M059J (cell line): ENCODE data around the gene SEMA4G. TPM values are rescaled to one million over a fixed set of nuclear protein-coding genes. Genes with fewer than 3 reads are reported as not detected.
A peak's percentile ranks its signal among the peaks of the same experiment; 100 is the strongest.

Experiments
- DNase-seq: peaks from one replicate; pipeline ENCODE4 v3.0.0-alpha.2; 2012; ENCODE audit warnings: low read depth
- total RNA-seq: library from RNA; depleted of rRNA; stranded (reverse); fragments of >200 nt; shearing (Covaris generic); gene quantifications from 2 replicates; pipeline ENCODE4 v1.2.3, GENCODE V29; 2014

The SEMA4G gene
- total RNA-seq, 1 experiment from 2014 or later = 0.17 TPM

- DNase-seq = no peak
Measured at GRCh38 chr10:100987685-100988049, 18.4 kb downstream of the SEMA4G start.

- DNase-seq = no peak
Measured at GRCh38 chr10:100988166-100988565, 18.9 kb downstream of the SEMA4G start.

GRCh38 chr10:100989088-100989487, 19.8 kb downstream of the SEMA4G start:
- DNase-seq = no peak

DNA sequence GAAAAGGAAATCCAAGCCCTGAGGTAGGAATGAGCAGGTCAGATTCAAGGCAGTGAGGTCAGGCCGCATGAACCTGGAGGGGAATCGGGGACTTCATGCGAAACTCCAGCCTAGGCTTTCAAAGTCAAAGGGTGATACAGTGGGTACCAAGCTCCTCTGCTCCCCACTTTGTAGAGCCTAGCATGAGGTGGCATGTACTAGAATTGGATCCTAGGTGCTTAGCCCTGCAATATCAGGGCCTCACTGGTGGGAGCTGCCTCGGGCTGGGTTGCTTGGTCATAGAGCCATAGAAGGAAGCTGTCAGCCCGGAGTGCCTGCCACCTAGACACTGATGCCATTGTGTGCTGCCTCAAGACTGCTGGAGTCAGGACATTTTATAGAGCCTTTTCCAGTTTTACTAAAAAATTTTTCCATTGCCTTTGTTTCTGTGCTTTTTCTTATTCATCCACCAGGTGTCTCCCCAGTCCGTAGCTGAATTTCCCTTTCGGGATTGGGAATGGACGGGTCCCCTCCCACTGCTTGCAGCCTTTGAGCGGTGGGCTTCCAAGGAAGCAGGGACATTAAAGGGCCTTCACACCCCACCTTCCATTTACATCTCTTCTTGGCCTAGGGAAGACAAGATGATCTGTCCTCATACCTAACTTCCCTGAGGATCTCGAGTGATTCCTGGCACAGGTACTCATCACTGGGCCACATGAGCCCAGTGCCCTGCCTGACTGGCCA, 24.8 kb downstream of the SEMA4G start:
- DNase-seq = peak; percentile 47

- no peak for DNase-seq
Measured at GRCh38 chr10:100995181-100995580, 25.9 kb downstream of the SEMA4G start.

- peak; percentile 35 for DNase-seq
Measured at GRCh38 chr10:100996678-100997359, 27.5 kb downstream of the SEMA4G start.

GRCh38 chr10:100997360-100998182, 28.3 kb downstream of the SEMA4G start:
- peak; percentile 74 for DNase-seq

- peak; percentile 82 for DNase-seq
Measured at GRCh38 chr10:100998183-100998990, 29.1 kb downstream of the SEMA4G start.

GRCh38 chr10:100998991-100999741, 29.9 kb downstream of the SEMA4G start:
- peak; percentile 64 for DNase-seq

GRCh38 chr10:100999742-101000126, 30.4 kb downstream of the SEMA4G start, which contains the start of gene LZTS2:
LZTS2 (plus strand) TSS chr10:100999808; CDS start chr10:101002539, 2,731 bp downstream.
- DNase-seq = no peak

DNA sequence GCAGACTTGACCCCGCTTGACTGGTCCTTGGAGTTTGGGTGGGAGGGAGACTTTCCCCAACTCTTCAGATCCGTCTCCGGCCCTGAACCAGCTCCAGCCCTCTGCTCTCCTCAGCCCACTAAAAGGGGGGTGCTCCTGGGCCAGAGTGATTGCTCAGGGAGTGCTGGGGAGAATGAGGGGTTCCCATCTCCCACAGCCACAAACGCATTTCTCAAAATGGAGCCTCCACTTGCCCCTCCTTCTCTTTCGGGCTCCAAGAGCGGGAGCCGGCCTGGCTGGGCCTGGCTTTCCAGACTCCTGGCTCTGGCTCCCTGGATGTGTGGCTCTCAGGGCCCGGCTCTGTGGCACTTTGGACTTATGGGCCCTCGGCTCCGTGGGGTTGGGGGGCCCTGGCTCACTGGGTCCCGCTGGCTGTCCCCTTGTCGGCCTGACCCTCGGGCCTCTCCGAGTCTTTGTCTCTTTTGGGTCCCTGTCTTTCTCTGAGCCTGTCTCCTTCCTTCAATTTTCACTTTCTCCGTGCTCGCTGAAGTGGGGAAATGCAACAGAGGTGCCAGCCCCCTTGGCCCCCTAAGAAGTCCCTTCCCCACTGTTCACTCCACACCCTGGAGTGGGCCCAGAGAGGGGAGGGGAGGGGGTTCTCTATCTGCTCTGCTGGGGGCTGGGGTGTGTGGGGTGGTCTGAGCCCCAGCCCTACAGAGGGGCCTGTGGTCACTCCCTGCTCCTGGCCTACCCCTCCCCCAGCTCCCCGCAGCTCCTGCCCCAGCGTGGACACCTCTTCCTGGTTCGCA, 31.0 kb downstream of the SEMA4G start:
- DNase-seq = peak; percentile 48

DNA sequence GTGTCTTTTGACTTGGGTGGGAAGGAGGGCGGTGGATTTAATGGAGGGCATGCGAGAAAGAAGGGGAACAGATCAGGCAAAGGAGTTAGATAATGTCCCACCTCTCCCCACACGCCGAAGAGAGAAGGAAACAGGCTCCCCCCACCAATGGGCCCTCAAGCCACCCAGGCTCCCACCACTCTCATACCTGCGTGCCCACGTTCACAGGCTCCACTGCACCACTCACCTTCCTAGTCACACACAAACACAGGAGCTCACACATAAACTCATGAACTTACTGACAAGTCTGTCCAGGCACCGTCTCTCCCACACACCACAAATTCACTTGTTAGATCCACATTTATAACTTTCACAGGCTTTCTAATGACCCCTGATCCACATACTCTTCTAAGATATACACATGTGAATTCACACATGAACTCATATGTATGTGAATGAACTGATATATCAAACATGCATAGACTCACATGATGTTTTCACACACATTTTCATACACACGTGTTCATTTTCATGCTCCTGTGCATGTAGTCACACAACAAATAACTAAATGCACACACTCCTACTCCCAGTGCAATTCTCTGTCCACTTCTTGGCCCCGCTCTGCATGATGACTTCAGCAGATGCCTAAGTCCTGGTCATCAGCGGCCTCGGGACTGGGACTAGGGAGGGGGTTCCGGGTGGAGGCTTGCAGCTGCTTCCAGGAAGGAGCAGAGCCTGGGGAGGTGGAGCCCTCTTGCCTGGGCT, 31.8 kb downstream of the SEMA4G start:
- DNase-seq = peak; percentile 85

DNA sequence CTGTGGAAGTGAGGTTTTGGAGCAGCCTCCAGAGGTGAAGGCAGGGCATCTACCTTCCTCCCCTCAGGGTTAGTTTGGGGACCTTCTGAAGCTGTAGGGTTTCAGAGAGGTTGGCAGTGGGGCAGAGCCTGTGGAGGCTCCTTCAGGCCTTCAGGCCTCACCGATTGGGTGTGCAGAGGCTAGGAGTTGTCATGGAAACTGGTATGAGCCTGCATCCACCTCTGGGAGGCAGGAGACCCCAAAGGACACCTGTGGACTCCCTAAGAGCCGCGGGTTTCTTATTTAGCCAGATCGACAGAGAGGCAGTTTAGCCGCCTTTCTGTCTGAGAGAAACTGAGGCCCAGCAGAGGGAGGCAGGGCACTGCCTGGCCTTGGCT, 32.3 kb downstream of the SEMA4G start:
- no peak for DNase-seq

DNA sequence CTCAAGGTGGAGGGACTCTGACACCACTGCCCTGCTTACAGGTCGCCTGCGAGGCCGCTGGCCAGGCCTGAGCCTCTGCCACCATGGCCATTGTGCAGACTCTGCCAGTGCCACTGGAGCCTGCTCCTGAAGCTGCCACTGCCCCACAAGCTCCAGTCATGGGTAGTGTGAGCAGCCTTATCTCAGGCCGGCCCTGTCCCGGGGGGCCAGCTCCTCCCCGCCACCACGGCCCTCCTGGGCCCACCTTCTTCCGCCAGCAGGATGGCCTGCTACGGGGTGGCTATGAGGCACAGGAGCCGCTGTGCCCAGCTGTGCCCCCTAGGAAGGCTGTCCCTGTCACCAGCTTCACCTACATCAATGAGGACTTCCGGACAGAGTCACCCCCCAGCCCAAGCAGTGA, 33.2 kb downstream of the SEMA4G start:
- DNase-seq = no peak

- no peak for DNase-seq
Measured at GRCh38 chr10:101003639-101004206, 34.4 kb downstream of the SEMA4G start.

DNA sequence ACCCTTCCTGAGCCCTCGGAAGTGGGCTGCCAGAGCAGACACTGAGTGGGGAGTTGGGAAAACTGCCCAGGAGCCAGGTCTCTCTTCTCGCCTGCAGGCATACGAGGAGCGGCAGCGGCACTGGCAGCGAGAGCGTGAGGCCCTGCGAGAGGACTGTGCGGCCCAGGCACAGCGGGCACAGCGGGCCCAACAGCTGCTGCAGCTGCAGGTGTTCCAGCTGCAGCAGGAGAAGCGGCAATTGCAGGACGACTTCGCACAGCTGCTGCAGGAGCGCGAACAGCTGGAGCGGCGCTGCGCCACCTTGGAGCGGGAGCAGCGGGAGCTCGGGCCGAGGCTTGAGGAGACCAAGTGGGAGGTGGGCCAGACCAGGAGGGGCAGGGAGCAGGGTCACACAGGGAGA, 36.1 kb downstream of the SEMA4G start:
- DNase-seq = no peak

GRCh38 chr10:101005869-101006567, 36.7 kb downstream of the SEMA4G start:
- no peak for DNase-seq

DNA sequence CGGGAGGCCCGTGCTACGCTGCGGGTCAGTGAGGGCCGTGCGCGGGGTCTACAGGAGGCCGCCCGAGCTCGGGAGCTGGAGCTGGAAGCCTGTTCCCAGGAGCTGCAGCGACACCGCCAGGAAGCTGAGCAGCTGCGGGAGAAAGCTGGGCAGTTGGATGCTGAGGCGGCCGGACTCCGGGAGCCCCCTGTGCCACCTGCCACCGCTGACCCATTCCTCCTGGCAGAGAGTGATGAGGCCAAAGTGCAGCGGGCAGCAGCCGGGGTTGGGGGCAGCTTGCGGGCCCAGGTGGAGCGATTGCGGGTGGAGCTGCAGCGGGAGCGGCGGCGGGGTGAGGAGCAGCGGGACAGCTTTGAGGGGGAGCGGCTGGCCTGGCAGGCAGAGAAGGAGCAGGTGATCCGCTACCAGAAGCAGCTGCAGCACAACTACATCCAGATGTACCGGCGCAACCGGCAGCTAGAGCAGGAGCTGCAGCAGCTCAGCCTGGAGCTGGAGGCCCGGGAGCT, 37.3 kb downstream of the SEMA4G start:
- DNase-seq = no peak
